SK-N-SH treated with all-trans-retinoic acid at 6 μM for 48 hours (cell line): Measurements from ENCODE around the gene TMEM178B.

ENCODE experiments used
- ARNTL ChIP-seq: fragments of 450-650 bp; formaldehyde crosslinking; IDR thresholded peaks from 2 replicates; pipeline ENCODE4 v1.5.0; 2020; ENCODE audit warnings: low read depth, mild to moderate bottlenecking, moderate library complexity, borderline replicate concordance
- CREB5 ChIP-seq: fragments of 250-450 bp; sonication (Bioruptor Pico); IDR thresholded peaks from 2 replicates; pipeline ENCODE4 v1.5.1; 2020; ENCODE audit warnings: low read depth, mild to moderate bottlenecking, moderate library complexity
- GLIS3 ChIP-seq: fragments of 250-450 bp; sonication (Bioruptor Pico); IDR thresholded peaks from 2 replicates; pipeline ENCODE4 v1.5.0; 2020; ENCODE audit warnings: mild to moderate bottlenecking, moderate library complexity
- OSR1 ChIP-seq: fragments of 250-450 bp; sonication (Bioruptor Pico); IDR thresholded peaks from 2 replicates; pipeline ENCODE4 v1.8.0; 2022; ENCODE audit warnings: moderate library complexity, mild to moderate bottlenecking, inconsistent platforms
- PATZ1 ChIP-seq: fragments of 250-450 bp; sonication (Bioruptor Pico); IDR thresholded peaks from 2 replicates; pipeline ENCODE4 v1.8.0; 2020; ENCODE audit warnings: mild to moderate bottlenecking, moderate library complexity, borderline replicate concordance
- RARB ChIP-seq: fragments of 250-450 bp; sonication (Bioruptor Pico); IDR thresholded peaks from 2 replicates; pipeline ENCODE4 v1.8.0; 2021; ENCODE audit warnings: mild to moderate bottlenecking, moderate library complexity
- SNAI2 ChIP-seq: fragments of 250-450 bp; sonication (Bioruptor Pico); IDR thresholded peaks from 2 replicates; pipeline ENCODE4 v1.5.0; 2020; ENCODE audit warnings: mild to moderate bottlenecking, moderate library complexity
- TOX ChIP-seq: fragments of 250-450 bp; sonication (Bioruptor Pico); IDR thresholded peaks from 2 replicates; pipeline ENCODE4 v1.8.0; 2021; ENCODE audit warnings: mild to moderate bottlenecking, moderate library complexity, borderline replicate concordance
- ZFP3 ChIP-seq: fragments of 250-450 bp; sonication (Bioruptor Pico); IDR thresholded peaks from 2 replicates; pipeline ENCODE4 v1.5.0; 2020; ENCODE audit warnings: mild to moderate bottlenecking, moderate library complexity
- ZFP30 ChIP-seq: fragments of 450-650 bp; formaldehyde crosslinking; IDR thresholded peaks from 2 replicates; pipeline ENCODE4 v1.5.0; 2022; ENCODE audit warnings: mild to moderate bottlenecking, moderate library complexity
- ZNF70 ChIP-seq: fragments of 450-650 bp; formaldehyde crosslinking; IDR thresholded peaks from 2 replicates; pipeline ENCODE4 v1.5.0; 2020; ENCODE audit warnings: mild to moderate bottlenecking, moderate library complexity

- TF ChIP-seq ARNTL (CRISPR knock-in tag) (no peak), CREB5 (CRISPR knock-in tag) (no peak), RARB (CRISPR knock-in tag) (no peak), PATZ1 (CRISPR knock-in tag) (no peak), GLIS3 (no peak), ZNF70 (CRISPR knock-in tag) (no peak), ZFP3 (CRISPR knock-in tag) (no peak), ZFP30 (CRISPR knock-in tag) (no peak), TOX (CRISPR knock-in tag) (no peak), SNAI2 (CRISPR knock-in tag) (no peak), OSR1 (no peak)
Observed at GRCh38 chr7:141483044-141483443, 409.2 kb downstream of the TMEM178B start.
